Measurements from ENCODE around the gene REM2.

Gene REM2

GRCh38 chr14:22838631-22839041 is 44.4 kb upstream of the REM2 start:
- H3K4me3 ChIP-seq (replicated peaks in 1 of 2; ENCODE audit: low read depth in 2 of 2, low read length in 2 of 2): peak overlapping the region; percentile 91 to 94
- TF ChIP-seq CTCF (IDR thresholded peaks at IDR 0.05; ENCODE audit: low read depth, low read length): no peak
- DNase-seq (ENCODE audit: low read depth in 2 of 2): peak; percentile 67 to 73

GRCh38 chr14:22839159-22839779 is 43.8 kb upstream of the REM2 start:
- H3K4me3 ChIP-seq (replicated peaks in 1 of 2; ENCODE audit: low read depth in 2 of 2, low read length in 2 of 2): peak overlapping the region; percentile 91 to 94
- peak; percentile 65 to 71 for DNase-seq (ENCODE audit: low read depth in 2 of 2)
- TF ChIP-seq CTCF (IDR thresholded peaks at IDR 0.05; ENCODE audit: low read depth, low read length): no peak

GRCh38 chr14:22841311-22841710 is 41.7 kb upstream of the REM2 start:
- no peak for DNase-seq (ENCODE audit: low read depth in 2 of 2)
- no peak for TF ChIP-seq CTCF (IDR thresholded peaks at IDR 0.05; ENCODE audit: low read depth, low read length)
- no peak overlapping the region for H3K4me3 ChIP-seq (replicated peaks in 1 of 2; ENCODE audit: low read depth in 2 of 2, low read length in 2 of 2)

GRCh38 chr14:22841769-22842168 is 41.3 kb upstream of the REM2 start:
- DNase-seq (ENCODE audit: low read depth in 2 of 2): no peak
- H3K4me3 ChIP-seq (replicated peaks in 1 of 2; ENCODE audit: low read depth in 2 of 2, low read length in 2 of 2): no peak overlapping the region
- TF ChIP-seq CTCF (IDR thresholded peaks at IDR 0.05; ENCODE audit: low read depth, low read length): no peak

- H3K4me3 ChIP-seq (replicated peaks in 1 of 2; ENCODE audit: low read depth in 2 of 2, low read length in 2 of 2): no peak overlapping the region
- TF ChIP-seq CTCF (IDR thresholded peaks at IDR 0.05; ENCODE audit: low read depth, low read length): no peak
These were observed 40.6 kb upstream of the REM2 start for GRCh38 chr14:22842211-22843122.

GRCh38 chr14:22843123-22843925 is 39.7 kb upstream of the REM2 start:
- TF ChIP-seq CTCF (IDR thresholded peaks at IDR 0.05; ENCODE audit: low read depth, low read length): no peak
- no peak for DNase-seq (ENCODE audit: low read depth in 2 of 2)
- no peak overlapping the region for H3K4me3 ChIP-seq (replicated peaks in 1 of 2; ENCODE audit: low read depth in 2 of 2, low read length in 2 of 2)

More at GRCh38 chr14:22842211-22843122, 40.6 kb upstream of the REM2 start:
- DNase-seq (ENCODE audit: low read depth in 2 of 2): no peak
